GM19043 (cell line): ENCODE data around the gene HS3ST4.
"Not testable (repeated sequence)": the region's sequence is repeated elsewhere in the genome, so short reads cannot be mapped to it uniquely, and the experiment has no call there.

Source experiments
- ATAC-seq: cut with Tn5 transposase; IDR thresholded peaks from one replicate; pipeline ENCODE4 v1.9.1; 2021; ENCODE audit warnings: low read depth; ENCODE audit not compliant: unreplicated experiment

HS3ST4 gene

GRCh38 chr16:25729188-25729915 lies 37.6 kb downstream of the HS3ST4 start:
- ATAC-seq: no peak

- ATAC-seq: no peak
These were observed 38.6 kb downstream of the HS3ST4 start for GRCh38 chr16:25730396-25730795.

- ATAC-seq: no peak
These were observed 42.9 kb downstream of the HS3ST4 start for GRCh38 chr16:25734430-25735385.

- no peak for ATAC-seq
These were observed 43.9 kb downstream of the HS3ST4 start for GRCh38 chr16:25735645-25736044.

- ATAC-seq: no peak
These were observed 55.5 kb downstream of the HS3ST4 start for GRCh38 chr16:25747160-25747758.

- ATAC-seq: no peak
These were observed 56.4 kb downstream of the HS3ST4 start for GRCh38 chr16:25748092-25748654.

- ATAC-seq: no peak
These were observed 58.9 kb downstream of the HS3ST4 start for GRCh38 chr16:25750488-25751216.

GRCh38 chr16:25751230-25751835 lies 59.6 kb downstream of the HS3ST4 start:
- ATAC-seq: no peak

GRCh38 chr16:25764466-25764865 lies 72.7 kb downstream of the HS3ST4 start:
- ATAC-seq: no peak

- no peak for ATAC-seq
These were observed 79.5 kb downstream of the HS3ST4 start for GRCh38 chr16:25771216-25771615.

GRCh38 chr16:25771812-25772568 lies 80.2 kb downstream of the HS3ST4 start:
- ATAC-seq: no peak

- not testable (repeated sequence) for ATAC-seq
These were observed 84.5 kb downstream of the HS3ST4 start for GRCh38 chr16:25776214-25776613.

GRCh38 chr16:25783226-25783625 lies 91.5 kb downstream of the HS3ST4 start:
- ATAC-seq: no peak

GRCh38 chr16:25785361-25785760 lies 93.6 kb downstream of the HS3ST4 start:
- no peak for ATAC-seq

- ATAC-seq: no peak
These were observed 95.0 kb downstream of the HS3ST4 start for GRCh38 chr16:25786748-25787147.

- no peak for ATAC-seq
These were observed 96.9 kb downstream of the HS3ST4 start for GRCh38 chr16:25788637-25789036.

GRCh38 chr16:25796239-25796638 lies 104.5 kb downstream of the HS3ST4 start:
- no peak for ATAC-seq

- ATAC-seq: no peak
These were observed 106.3 kb downstream of the HS3ST4 start for GRCh38 chr16:25798065-25798464.

GRCh38 chr16:25799816-25800215 lies 108.1 kb downstream of the HS3ST4 start:
- ATAC-seq: no peak
